Astrocyte (in vitro differentiated cells and primary cell): ENCODE results near the gene KBTBD13. TPM values are rescaled to one million over a fixed set of nuclear protein-coding genes. Genes with fewer than 3 reads are reported as not detected.

ENCODE experiments used
- DNase-seq: peaks from one replicate; pipeline ENCODE4 v3.0.0-alpha.2; 2010; ENCODE audit warnings: low read depth
- FAIRE-seq: peaks from 2 replicates; lab custom pipeline; 2011; peaks lifted over from hg19 to GRCh38; lab: Jason Lieb, UNC
- H2AFZ ChIP-seq: 2 replicates; pipeline ENCODE4 v1.6.0; 2012; ENCODE audit warnings: low read depth, low read length, inconsistent platforms
- H3K27ac ChIP-seq: 2 replicates; pipeline ENCODE4 v1.5.1; 2011; ENCODE audit warnings: low read depth, low read length, inconsistent platforms
- H3K27me3 ChIP-seq: 2 replicates; pipeline ENCODE4 v1.6.0; 2011; ENCODE audit warnings: low read length, inconsistent platforms; ENCODE audit not compliant: insufficient read depth
- H3K36me3 ChIP-seq: 2 replicates; pipeline ENCODE4 v1.5.1; 2011; ENCODE audit warnings: low read length, inconsistent platforms; ENCODE audit not compliant: insufficient read depth
- H3K4me1 ChIP-seq: 2 replicates; pipeline ENCODE4 v1.5.1; 2011; ENCODE audit warnings: low read length, inconsistent platforms; ENCODE audit not compliant: insufficient read depth
- H3K4me2 ChIP-seq: 2 replicates; pipeline ENCODE4 v1.6.0; 2012; ENCODE audit warnings: low read length, inconsistent platforms
- H3K4me3 ChIP-seq: 2 replicates; pipeline ENCODE4 v1.5.1; 2011; ENCODE audit warnings: low read depth, mild to moderate bottlenecking, low read length, inconsistent platforms; ENCODE audit not compliant: insufficient read depth
- H3K79me2 ChIP-seq: 2 replicates; pipeline ENCODE4 v1.6.0; 2012; ENCODE audit warnings: mild to moderate bottlenecking, low read length, inconsistent platforms; ENCODE audit not compliant: insufficient read depth
- H3K9ac ChIP-seq: 2 replicates; pipeline ENCODE4 v1.6.0; 2012; ENCODE audit warnings: mild to moderate bottlenecking, low read length, inconsistent platforms
- H3K9me3 ChIP-seq: 2 replicates; pipeline ENCODE4 v1.5.1; 2012; ENCODE audit warnings: low read depth, mild to moderate bottlenecking, low read length, inconsistent platforms; ENCODE audit not compliant: insufficient read depth
- H4K20me1 ChIP-seq: 2 replicates; pipeline ENCODE4 v1.6.0; 2012; ENCODE audit warnings: low read length, inconsistent platforms; ENCODE audit not compliant: insufficient read depth
- H3K27ac Mint-ChIP-seq: one replicate; pipeline ENCODE4 v1.8.0; 2021; ENCODE audit warnings: mild to moderate bottlenecking, mixed read lengths; ENCODE audit not compliant: unreplicated experiment
- H3K27me3 Mint-ChIP-seq: one replicate; pipeline ENCODE4 v1.8.0; 2021; ENCODE audit warnings: low read depth, mixed read lengths; ENCODE audit not compliant: unreplicated experiment
- H3K36me3 Mint-ChIP-seq: one replicate; pipeline ENCODE4 v1.8.0; 2021; ENCODE audit warnings: low read depth, mixed read lengths; ENCODE audit not compliant: unreplicated experiment
- H3K4me1 Mint-ChIP-seq: one replicate; pipeline ENCODE4 v1.8.0; 2021; ENCODE audit warnings: low read depth, mixed read lengths; ENCODE audit not compliant: unreplicated experiment
- H3K4me3 Mint-ChIP-seq: one replicate; pipeline ENCODE4 v1.8.0; 2021; ENCODE audit warnings: mild to moderate bottlenecking, moderate library complexity, mixed read lengths; ENCODE audit not compliant: unreplicated experiment
- H3K9me3 Mint-ChIP-seq: one replicate; pipeline ENCODE4 v1.8.0; 2021; ENCODE audit warnings: mild to moderate bottlenecking, mixed read lengths; ENCODE audit not compliant: unreplicated experiment
- EZH2 ChIP-seq: IDR thresholded peaks from 2 replicates; pipeline ENCODE4 v1.6.1; 2012; ENCODE audit warnings: mild to moderate bottlenecking, low read length, inconsistent platforms; ENCODE audit not compliant: insufficient read depth
- total RNA-seq: library from RNA; stranded (reverse); gene quantifications from 2 replicates; pipeline ENCODE4 v1.2.1, GENCODE V29; 2021
- TF ChIP-seq, protein P1 (sequence below): IDR thresholded peaks from 2 replicates; pipeline ENCODE4 v1.5.1; 2011; ENCODE audit warnings: low read depth, mild to moderate bottlenecking, inconsistent platforms, low read length, moderate library complexity; ENCODE audit not compliant: insufficient read depth

The KBTBD13 gene
- total RNA-seq, 1 donor from 2014 or later: not detected

DNA sequence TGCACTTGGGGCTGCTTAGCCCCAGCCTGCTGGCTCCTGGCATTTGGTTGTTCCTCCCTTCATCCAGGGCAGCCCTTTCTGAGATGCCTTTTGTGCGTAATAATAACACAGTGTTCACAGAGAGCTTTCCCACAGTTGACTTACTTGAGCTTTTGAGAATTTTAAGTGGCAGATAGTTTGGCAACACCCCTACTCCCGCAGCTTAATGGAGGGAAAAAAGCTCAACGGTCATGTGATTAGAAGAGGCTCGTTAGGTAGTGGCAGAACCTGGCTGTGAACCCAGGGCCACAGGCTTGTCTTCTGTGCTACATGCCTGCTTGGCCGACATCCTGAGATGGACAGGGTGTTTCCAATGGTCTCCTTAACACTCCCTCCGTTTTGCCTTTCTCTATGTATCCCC, 4.7 kb downstream of the KBTBD13 start:
- H3K4me1 Mint-ChIP-seq: peaks cover 9% of the 10 kb centered on the region
- no peak overlapping the region for H3K27ac ChIP-seq

DNA sequence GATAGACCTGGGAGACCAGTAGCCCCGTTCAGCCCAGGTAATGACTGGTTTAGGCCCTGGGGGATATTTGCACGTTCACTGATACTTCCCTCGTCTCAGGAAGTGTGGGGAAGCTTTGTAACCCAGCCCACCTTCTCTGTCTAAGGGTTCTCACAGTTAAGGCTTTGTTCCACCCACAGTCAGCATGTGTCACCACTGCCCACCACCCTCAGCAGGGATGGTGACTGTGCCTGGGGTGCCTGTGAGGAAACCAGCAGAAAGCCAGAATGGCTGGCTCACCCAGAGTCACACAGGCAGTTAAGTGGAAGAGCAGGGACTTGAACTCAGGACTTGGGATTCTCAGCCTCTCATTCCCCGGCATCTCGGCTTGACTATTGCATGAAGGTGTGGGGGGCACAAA, 5.2 kb downstream of the KBTBD13 start:
- no peaks in the 10 kb centered on the region for H3K36me3 Mint-ChIP-seq
- no peak overlapping the region for H2AFZ ChIP-seq
- TF ChIP-seq, protein P1, sequence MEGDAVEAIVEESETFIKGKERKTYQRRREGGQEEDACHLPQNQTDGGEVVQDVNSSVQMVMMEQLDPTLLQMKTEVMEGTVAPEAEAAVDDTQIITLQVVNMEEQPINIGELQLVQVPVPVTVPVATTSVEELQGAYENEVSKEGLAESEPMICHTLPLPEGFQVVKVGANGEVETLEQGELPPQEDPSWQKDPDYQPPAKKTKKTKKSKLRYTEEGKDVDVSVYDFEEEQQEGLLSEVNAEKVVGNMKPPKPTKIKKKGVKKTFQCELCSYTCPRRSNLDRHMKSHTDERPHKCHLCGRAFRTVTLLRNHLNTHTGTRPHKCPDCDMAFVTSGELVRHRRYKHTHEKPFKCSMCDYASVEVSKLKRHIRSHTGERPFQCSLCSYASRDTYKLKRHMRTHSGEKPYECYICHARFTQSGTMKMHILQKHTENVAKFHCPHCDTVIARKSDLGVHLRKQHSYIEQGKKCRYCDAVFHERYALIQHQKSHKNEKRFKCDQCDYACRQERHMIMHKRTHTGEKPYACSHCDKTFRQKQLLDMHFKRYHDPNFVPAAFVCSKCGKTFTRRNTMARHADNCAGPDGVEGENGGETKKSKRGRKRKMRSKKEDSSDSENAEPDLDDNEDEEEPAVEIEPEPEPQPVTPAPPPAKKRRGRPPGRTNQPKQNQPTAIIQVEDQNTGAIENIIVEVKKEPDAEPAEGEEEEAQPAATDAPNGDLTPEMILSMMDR: no peak
- no peak for TF ChIP-seq EZH2
- H3K36me3 ChIP-seq: no peaks in the 10 kb centered on the region
- peaks cover 54% of the 10 kb centered on the region for H3K27me3 ChIP-seq
- H3K27me3 Mint-ChIP-seq: peaks cover 67% of the 10 kb centered on the region
- H3K4me3 Mint-ChIP-seq: no peak overlapping the region
- H3K4me3 ChIP-seq: no peak overlapping the region
- H3K9me3 Mint-ChIP-seq: no peaks in the 10 kb centered on the region
- H3K9me3 ChIP-seq: no peaks in the 10 kb centered on the region
- no peak for FAIRE-seq
- no peaks in the 10 kb centered on the region for H3K79me2 ChIP-seq
- no peak overlapping the region for H3K27ac ChIP-seq
- H3K27ac Mint-ChIP-seq: no peak overlapping the region
- no peak overlapping the region for H3K4me2 ChIP-seq
- DNase-seq: no peak
- H3K9ac ChIP-seq: no peak overlapping the region
- peaks cover 9% of the 10 kb centered on the region for H3K4me1 ChIP-seq
- H4K20me1 ChIP-seq: no peaks in the 10 kb centered on the region
- peaks cover 9% of the 10 kb centered on the region for H3K4me1 Mint-ChIP-seq

More for the DNA sequence above, 4.7 kb downstream of the KBTBD13 start:
- Mint-ChIP-seq H3K9me3 (peaks cover under 1% of the 10 kb centered on the region), H3K27me3 (peaks cover 64% of the 10 kb centered on the region), H3K4me3 (no peak overlapping the region), H3K27ac (no peak overlapping the region), H3K36me3 (no peaks in the 10 kb centered on the region)
- H3K27me3 ChIP-seq: peaks cover 58% of the 10 kb centered on the region
- H3K79me2 ChIP-seq: no peaks in the 10 kb centered on the region
- no peaks in the 10 kb centered on the region for H3K36me3 ChIP-seq
- H3K4me3 ChIP-seq: no peak overlapping the region
- FAIRE-seq (no peak), DNase-seq (no peak)
- H3K9ac ChIP-seq: no peak overlapping the region
- no peak overlapping the region for H3K4me2 ChIP-seq
- H3K9me3 ChIP-seq: no peaks in the 10 kb centered on the region
- H4K20me1 ChIP-seq: no peaks in the 10 kb centered on the region
- no peak overlapping the region for H2AFZ ChIP-seq
- no peak for TF ChIP-seq EZH2
- TF ChIP-seq, protein P1: no peak
- peaks cover 9% of the 10 kb centered on the region for H3K4me1 ChIP-seq

DNA sequence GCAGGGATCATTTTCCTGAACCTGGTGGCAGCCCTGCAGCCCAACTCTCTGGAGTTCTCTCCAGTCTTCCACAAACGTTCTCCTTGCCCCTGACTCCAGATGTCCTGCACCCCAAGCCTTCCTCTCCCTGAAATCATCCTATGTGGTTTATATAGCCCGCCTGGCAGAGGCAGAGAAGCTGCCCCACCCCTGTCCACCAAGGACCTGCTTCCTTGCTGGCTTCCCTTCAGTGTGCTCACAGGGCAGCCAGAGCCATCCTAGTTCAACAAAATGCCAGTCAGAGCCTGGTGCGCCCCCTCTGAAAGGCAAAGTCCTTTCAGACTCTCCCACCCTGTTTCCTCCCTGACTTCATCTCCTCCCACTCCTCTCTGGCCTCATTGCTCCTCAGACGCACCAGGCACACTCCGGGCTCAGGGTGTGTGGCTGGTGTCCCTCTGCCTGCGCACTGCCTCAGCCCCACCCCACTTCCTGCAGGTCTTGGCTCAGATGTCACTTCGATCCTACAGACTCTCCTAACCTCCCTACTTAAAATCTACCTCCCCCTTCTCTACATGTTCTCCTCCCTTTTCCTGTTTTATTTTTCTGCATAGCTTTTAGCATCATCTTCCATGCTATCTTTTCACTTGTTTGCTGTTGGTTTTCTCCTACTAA, 5.9 kb downstream of the KBTBD13 start:
- H3K4me3 ChIP-seq: no peak overlapping the region
- no peaks in the 10 kb centered on the region for H3K36me3 Mint-ChIP-seq
- H3K4me1 ChIP-seq: peaks cover 9% of the 10 kb centered on the region
- peaks cover 73% of the 10 kb centered on the region for H3K27me3 Mint-ChIP-seq
- no peak overlapping the region for H3K27ac ChIP-seq
- peak overlapping the region; percentile 33 for H3K4me2 ChIP-seq
- H3K4me3 Mint-ChIP-seq: peak overlapping the region; percentile 6
- FAIRE-seq (no peak), DNase-seq (no peak)
- TF ChIP-seq, protein P1: no peak
- no peak for TF ChIP-seq EZH2
- H3K9ac ChIP-seq: no peak overlapping the region
- no peaks in the 10 kb centered on the region for H3K79me2 ChIP-seq
- no peaks in the 10 kb centered on the region for H3K36me3 ChIP-seq
- peaks cover 9% of the 10 kb centered on the region for H3K4me1 Mint-ChIP-seq
- no peak overlapping the region for H2AFZ ChIP-seq
- H3K27ac Mint-ChIP-seq: no peak overlapping the region
- no peaks in the 10 kb centered on the region for H3K9me3 Mint-ChIP-seq
- no peaks in the 10 kb centered on the region for H3K9me3 ChIP-seq
- peaks cover 51% of the 10 kb centered on the region for H3K27me3 ChIP-seq
- no peaks in the 10 kb centered on the region for H4K20me1 ChIP-seq
